Breast epithelium (tissue), 4 donors: ENCODE measurements around the gene NUAK1. TPM values are rescaled to one million over a fixed set of nuclear protein-coding genes. Genes with fewer than 3 reads are reported as not detected.

Experiments used
- DNase-seq, 2 donors: peaks; one replicate each; pipeline ENCODE4 v3.0.0-alpha.2; 2019; ENCODE audit warnings: low spot score in 2 of 2
- H3K27ac ChIP-seq, 2 donors: fragments of 200-600 bp; sonication (generic) in 1 of 2; one replicate each; pipeline ENCODE4 v1.5.1; 2016 to 2019; ENCODE audit warnings: mild to moderate bottlenecking in 1 of 2
- H3K27me3 ChIP-seq, 2 donors: fragments of 200-600 bp; sonication (generic) in 1 of 2; one replicate each; pipeline versions ENCODE4 v1.5.1 to v1.6.0; 2017 to 2019; ENCODE audit warnings: control low read depth in 1 of 2, mild to moderate bottlenecking in 1 of 2
- H3K36me3 ChIP-seq: fragments of 200-600 bp; one replicate; pipeline ENCODE4 v1.5.1; 2019
- H3K4me1 ChIP-seq, 2 donors: fragments of 200-600 bp; sonication (generic); one replicate each; pipeline ENCODE4 v1.5.1; 2016 to 2019; ENCODE audit warnings: control low read depth in 1 of 2
- H3K4me3 ChIP-seq, 3 donors: fragments of 200-600 bp; sonication (generic); 1 replicate in 2 of 3; 2 replicates in 1 of 3; pipeline ENCODE4 v1.5.1; 2016 to 2019; ENCODE audit warnings: mild to moderate bottlenecking in 3 of 3, moderate library complexity in 2 of 3
- H3K9me3 ChIP-seq, 2 donors: fragments of 200-600 bp; sonication (generic) in 1 of 2; one replicate each; pipeline ENCODE4 v1.5.1; 2016 to 2019; ENCODE audit warnings: control low read depth in 1 of 2
- CTCF ChIP-seq, 3 donors: fragments of 450-650 bp; IDR thresholded peaks; one replicate each; pipeline ENCODE4 v1.5.1; 2016 to 2017; ENCODE audit warnings: antibody characterized with exemption in 3 of 3, mild to moderate bottlenecking in 3 of 3, moderate library complexity in 3 of 3
- POLR2A ChIP-seq: fragments of 450-650 bp; IDR thresholded peaks from one replicate; pipeline ENCODE4 v1.6.1; 2016; ENCODE audit warnings: antibody characterized with exemption, mild to moderate bottlenecking, moderate library complexity
- POLR2AphosphoS5 ChIP-seq, 3 donors: sonication (generic); formaldehyde crosslinking; IDR thresholded peaks; one replicate each; pipeline ENCODE4 v1.6.1; 2017; ENCODE audit warnings: antibody characterized with exemption in 3 of 3
- intact Hi-C: fragments of 100-400 bp; cut with DNase I; formaldehyde crosslinking; loops from one replicate; pipeline ENCODE4 v1.15.1; 2023; ENCODE audit warnings: low total_unique reads
- total RNA-seq, 3 donors: library from RNA; depleted of rRNA; stranded (reverse); fragments of >200 nt; gene quantifications; one replicate each; pipeline ENCODE4 v1.1.0, GENCODE V29; 2016

NUAK1 gene
- total RNA-seq, 3 donors from 2014 or later: 6.0 to 20.2 (median 13.1) TPM

- Histone ChIP-seq H3K27ac (no peak overlapping the region), H3K27me3 (no peaks in the 10 kb centered on the region), H3K4me1 (no peaks in the 10 kb centered on the region), H3K36me3 (no peaks in the 10 kb centered on the region), H3K4me3 (no peak overlapping the region), H3K9me3 (no peaks in the 10 kb centered on the region)
- DNase-seq: peak in 1 of 2 donors; percentile 68
- peak in 1 of 3 donors; percentile 15 for TF ChIP-seq POLR2AphosphoS5 (IDR thresholded peaks at IDR 0.05)
- no peak for TF ChIP-seq POLR2A
- no peak for TF ChIP-seq CTCF (IDR thresholded peaks at IDR 0.05)
- intact Hi-C loops: loop anchor here (5.0 kb wide), 1 partner anchor 731 kb away; no protein-coding TSS in a partner anchor
Observed at GRCh38 chr12:106147956-106148355, 9.2 kb upstream of the NUAK1 start.

- TF ChIP-seq CTCF (IDR thresholded peaks at IDR 0.05) (no peak), POLR2AphosphoS5 (IDR thresholded peaks at IDR 0.05) (no peak)
- intact Hi-C loops: loop anchor here (5.0 kb wide), 1 partner anchor 730 kb away; no protein-coding TSS in a partner anchor
- Histone ChIP-seq H3K27ac (no peak overlapping the region), H3K27me3 (no peaks in the 10 kb centered on the region), H3K4me1 (no peaks in the 10 kb centered on the region), H3K4me3 (no peak overlapping the region), H3K9me3 (no peaks in the 10 kb centered on the region), H3K36me3 (no peaks in the 10 kb centered on the region)
- DNase-seq: no peak
Observed at GRCh38 chr12:106146987-106147386, 8.2 kb upstream of the NUAK1 start.

- no peak overlapping the region for H3K27ac ChIP-seq
- DNase-seq: no peak
Observed at GRCh38 chr12:106145539-106146447, 7.0 kb upstream of the NUAK1 start.

GRCh38 chr12:106144847-106145246, 6.1 kb upstream of the NUAK1 start:
- intact Hi-C loops: loop anchor here (5.0 kb wide), 1 partner anchor 728 kb away; no protein-coding TSS in a partner anchor
- no peaks in the 10 kb centered on the region for H3K4me1 ChIP-seq
- H3K9me3 ChIP-seq: no peaks in the 10 kb centered on the region
- no peak overlapping the region for H3K4me3 ChIP-seq
- DNase-seq: no peak
- no peaks in the 10 kb centered on the region for H3K27me3 ChIP-seq
- no peak for TF ChIP-seq POLR2A
- TF ChIP-seq CTCF (IDR thresholded peaks at IDR 0.05): no peak
- TF ChIP-seq POLR2AphosphoS5 (IDR thresholded peaks at IDR 0.05): no peak
- no peak overlapping the region for H3K27ac ChIP-seq
- H3K36me3 ChIP-seq: no peaks in the 10 kb centered on the region

More at GRCh38 chr12:106145539-106146447, 7.0 kb upstream of the NUAK1 start:
- Histone ChIP-seq H3K36me3 (no peaks in the 10 kb centered on the region), H3K27me3 (no peaks in the 10 kb centered on the region), H3K9me3 (no peaks in the 10 kb centered on the region), H3K4me1 (no peaks in the 10 kb centered on the region), H3K4me3 (no peak overlapping the region)
- intact Hi-C loops: loop anchor here (5.0 kb wide), 1 partner anchor 728 kb away; no protein-coding TSS in a partner anchor
- TF ChIP-seq CTCF (IDR thresholded peaks at IDR 0.05) (no peak), POLR2A (no peak), POLR2AphosphoS5 (IDR thresholded peaks at IDR 0.05) (no peak)
